Neural progenitor cell (in vitro differentiated cells): ENCODE results near the gene ARL4C. TPM values are rescaled to one million over a fixed set of nuclear protein-coding genes. Genes with fewer than 3 reads are reported as not detected.
A peak's percentile ranks its signal among the peaks of the same experiment; 100 is the strongest.

Experiments
- DNase-seq: peaks from one replicate; pipeline ENCODE4 v3.0.0-alpha.2; 2016; ENCODE audit warnings: low spot score
- H2AFZ ChIP-seq: fragments of 200-600 bp; sonication (generic); replicated peaks from 2 replicates; pipeline ENCODE4 v1.6.1; 2016; ENCODE audit warnings: antibody characterized with exemption
- H3F3A ChIP-seq: fragments of 200-600 bp; sonication (generic); 2 replicates; pipeline ENCODE4 v1.6.1; 2016; ENCODE audit warnings: antibody characterized with exemption, low read depth
- H3K27ac ChIP-seq: fragments of 200-600 bp; sonication (generic); 2 replicates; pipeline ENCODE4 v1.5.1; 2016; ENCODE audit warnings: mild to moderate bottlenecking
- H3K27me3 ChIP-seq: fragments of 200-600 bp; sonication (generic); 2 replicates; pipeline ENCODE4 v1.6.1; 2016; ENCODE audit warnings: mild to moderate bottlenecking, moderate library complexity
- H3K36me3 ChIP-seq: fragments of 200-600 bp; sonication (generic); 2 replicates; pipeline ENCODE4 v1.5.1; 2016
- H3K4me1 ChIP-seq: fragments of 200-600 bp; sonication (generic); 2 replicates; pipeline ENCODE4 v1.6.1; 2016; ENCODE audit warnings: mixed run types
- H3K4me2 ChIP-seq: fragments of 200-600 bp; sonication (generic); 2 replicates; pipeline ENCODE4 v1.6.1; 2016
- H3K4me3 ChIP-seq: fragments of 200-600 bp; sonication (generic); 2 replicates; pipeline ENCODE4 v1.5.1; 2016
- H3K79me2 ChIP-seq: fragments of 200-600 bp; sonication (generic); 2 replicates; pipeline ENCODE4 v1.6.1; 2016; ENCODE audit warnings: low read depth
- H3K9ac ChIP-seq: fragments of 200-600 bp; sonication (generic); 2 replicates; pipeline ENCODE4 v1.6.1; 2016
- H3K9me3 ChIP-seq: fragments of 200-600 bp; sonication (generic); 2 replicates; pipeline ENCODE4 v1.5.1; 2016; ENCODE audit warnings: low read depth
- H4K20me1 ChIP-seq: fragments of 200-600 bp; sonication (generic); 2 replicates; pipeline ENCODE4 v1.6.1; 2016; ENCODE audit warnings: low read depth
- H3K27ac Mint-ChIP-seq: 3 replicates; pipeline ENCODE4 v1.8.0; 2021; ENCODE audit warnings: mixed read lengths
- H3K27me3 Mint-ChIP-seq: 2 replicates; pipeline ENCODE4 v1.8.0; 2022; ENCODE audit warnings: low read depth, mild to moderate bottlenecking, inconsistent platforms, moderate library complexity, mixed read lengths; ENCODE audit not compliant: insufficient read depth
- H3K36me3 Mint-ChIP-seq: 3 replicates; pipeline ENCODE4 v1.8.0; 2021; ENCODE audit warnings: mixed read lengths
- H3K4me1 Mint-ChIP-seq: 3 replicates; pipeline ENCODE4 v1.8.0; 2021; ENCODE audit warnings: mixed read lengths
- H3K4me3 Mint-ChIP-seq: 3 replicates; pipeline ENCODE4 v1.8.0; 2021; ENCODE audit warnings: mild to moderate bottlenecking, moderate library complexity, mixed read lengths
- H3K9me3 Mint-ChIP-seq: 3 replicates; pipeline ENCODE4 v1.8.0; 2020; ENCODE audit warnings: mixed read lengths
- EZH2 ChIP-seq: fragments of 200-600 bp; sonication (generic); IDR thresholded peaks from 2 replicates; pipeline ENCODE4 v1.6.1; 2017; ENCODE audit warnings: antibody characterized with exemption, mild to moderate bottlenecking, moderate library complexity
- EZH2phosphoT487 ChIP-seq: fragments of 200-600 bp; sonication (generic); IDR thresholded peaks from 2 replicates; pipeline ENCODE4 v1.6.1; 2017; ENCODE audit warnings: antibody characterized with exemption
- total RNA-seq: library from RNA; depleted of rRNA; stranded (reverse); fragments of >200 nt; gene quantifications from 2 replicates; pipeline ENCODE4 v1.2.3, GENCODE V29; 2015; ENCODE audit warnings: low replicate concordance
- TF ChIP-seq, protein P1 (sequence below): fragments of 200-600 bp; sonication (generic); IDR thresholded peaks from 2 replicates; pipeline ENCODE4 v1.5.1; 2017; ENCODE audit warnings: antibody characterized with exemption, mild to moderate bottlenecking

ARL4C gene
- total RNA-seq, 1 donor from 2014 or later = 87.6 TPM

DNA sequence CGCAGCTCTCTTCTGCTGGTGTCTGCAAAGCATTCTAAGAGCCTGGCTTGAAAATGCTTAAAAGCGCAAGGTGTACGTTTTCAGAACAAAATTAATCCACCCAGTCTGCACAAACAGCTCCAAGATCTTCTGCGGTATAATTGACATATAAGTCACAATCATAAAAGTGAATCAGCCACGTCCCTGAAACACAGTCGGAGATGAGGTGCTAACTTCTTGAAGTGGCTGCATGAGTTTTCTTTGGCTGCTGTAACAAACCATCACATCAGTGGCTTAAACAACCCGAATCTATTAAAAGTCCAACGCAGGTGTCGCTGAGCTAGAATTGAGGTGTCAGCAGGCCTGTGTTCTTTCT lies 32.6 kb downstream of the ARL4C start:
- Mint-ChIP-seq H3K4me3 (no peak overlapping the region), H3K4me1 (peaks cover 8% of the 10 kb centered on the region), H3K27me3 (peaks cover 5% of the 10 kb centered on the region), H3K9me3 (peaks cover 18% of the 10 kb centered on the region), H3K27ac (peak overlapping the region; percentile 91), H3K36me3 (peaks cover 5% of the 10 kb centered on the region)
- Histone ChIP-seq H3K9me3 (no peaks in the 10 kb centered on the region), H3K79me2 (no peaks in the 10 kb centered on the region), H4K20me1 (no peaks in the 10 kb centered on the region), H3F3A (peaks cover 2% of the 10 kb centered on the region), H3K4me1 (peaks cover 4% of the 10 kb centered on the region), H3K27me3 (no peaks in the 10 kb centered on the region), H3K4me3 (no peak overlapping the region), H3K4me2 (no peak overlapping the region), H3K36me3 (no peaks in the 10 kb centered on the region), H3K27ac (no peak overlapping the region), H3K9ac (no peak overlapping the region), H2AFZ (no peak overlapping the region)
- TF ChIP-seq, protein P1, sequence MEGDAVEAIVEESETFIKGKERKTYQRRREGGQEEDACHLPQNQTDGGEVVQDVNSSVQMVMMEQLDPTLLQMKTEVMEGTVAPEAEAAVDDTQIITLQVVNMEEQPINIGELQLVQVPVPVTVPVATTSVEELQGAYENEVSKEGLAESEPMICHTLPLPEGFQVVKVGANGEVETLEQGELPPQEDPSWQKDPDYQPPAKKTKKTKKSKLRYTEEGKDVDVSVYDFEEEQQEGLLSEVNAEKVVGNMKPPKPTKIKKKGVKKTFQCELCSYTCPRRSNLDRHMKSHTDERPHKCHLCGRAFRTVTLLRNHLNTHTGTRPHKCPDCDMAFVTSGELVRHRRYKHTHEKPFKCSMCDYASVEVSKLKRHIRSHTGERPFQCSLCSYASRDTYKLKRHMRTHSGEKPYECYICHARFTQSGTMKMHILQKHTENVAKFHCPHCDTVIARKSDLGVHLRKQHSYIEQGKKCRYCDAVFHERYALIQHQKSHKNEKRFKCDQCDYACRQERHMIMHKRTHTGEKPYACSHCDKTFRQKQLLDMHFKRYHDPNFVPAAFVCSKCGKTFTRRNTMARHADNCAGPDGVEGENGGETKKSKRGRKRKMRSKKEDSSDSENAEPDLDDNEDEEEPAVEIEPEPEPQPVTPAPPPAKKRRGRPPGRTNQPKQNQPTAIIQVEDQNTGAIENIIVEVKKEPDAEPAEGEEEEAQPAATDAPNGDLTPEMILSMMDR = no peak
- DNase-seq = no peak

DNA sequence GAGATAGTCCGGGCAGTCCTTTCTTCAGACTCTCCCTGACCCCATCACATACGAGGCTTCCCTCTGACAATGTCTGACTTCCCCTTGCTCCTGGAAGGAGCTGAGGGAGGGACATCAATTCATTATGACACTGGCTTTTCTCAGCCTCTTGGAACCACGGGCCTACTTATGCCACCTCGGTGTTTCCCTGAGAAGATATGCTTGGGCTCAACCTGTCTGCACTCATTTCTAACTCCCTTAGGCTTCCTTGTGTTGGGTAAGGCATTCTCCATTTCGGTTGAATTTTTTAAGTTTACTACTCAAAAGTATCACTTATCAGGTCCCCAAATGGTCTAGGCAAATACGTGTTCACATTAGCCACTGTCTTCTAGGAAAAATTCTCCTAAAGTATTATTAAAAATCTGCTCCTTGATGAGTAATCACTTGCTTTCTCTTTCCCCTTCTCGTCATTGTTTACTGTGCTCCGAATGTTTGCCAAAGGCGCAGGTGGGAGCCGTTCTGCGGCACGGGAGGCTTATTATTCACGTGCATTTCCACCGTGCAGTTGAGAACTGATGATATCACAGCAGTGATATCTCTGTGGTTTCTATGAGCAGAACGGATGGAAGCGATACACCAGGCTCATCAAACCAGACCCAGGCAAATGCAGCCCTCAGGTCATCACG lies 33.1 kb downstream of the ARL4C start:
- H3K79me2 ChIP-seq = no peaks in the 10 kb centered on the region
- peaks cover 4% of the 10 kb centered on the region for H3F3A ChIP-seq
- Mint-ChIP-seq H3K36me3 (peaks cover 5% of the 10 kb centered on the region), H3K4me3 (no peak overlapping the region), H3K4me1 (peaks cover 8% of the 10 kb centered on the region), H3K27me3 (peaks cover 3% of the 10 kb centered on the region), H3K9me3 (peaks cover 18% of the 10 kb centered on the region), H3K27ac (peak overlapping the region; percentile 91)
- H3K4me1 ChIP-seq = peaks cover 4% of the 10 kb centered on the region
- H3K27me3 ChIP-seq = no peaks in the 10 kb centered on the region
- H4K20me1 ChIP-seq = no peaks in the 10 kb centered on the region
- H2AFZ ChIP-seq = no peak overlapping the region
- H3K27ac ChIP-seq = no peak overlapping the region
- no peaks in the 10 kb centered on the region for H3K9me3 ChIP-seq
- TF ChIP-seq EZH2phosphoT487 (no peak), EZH2 (no peak)
- TF ChIP-seq, protein P1 = no peak
- DNase-seq = no peak
- no peak overlapping the region for H3K9ac ChIP-seq
- H3K36me3 ChIP-seq = no peaks in the 10 kb centered on the region
- H3K4me2 ChIP-seq = no peak overlapping the region
- H3K4me3 ChIP-seq = no peak overlapping the region

DNA sequence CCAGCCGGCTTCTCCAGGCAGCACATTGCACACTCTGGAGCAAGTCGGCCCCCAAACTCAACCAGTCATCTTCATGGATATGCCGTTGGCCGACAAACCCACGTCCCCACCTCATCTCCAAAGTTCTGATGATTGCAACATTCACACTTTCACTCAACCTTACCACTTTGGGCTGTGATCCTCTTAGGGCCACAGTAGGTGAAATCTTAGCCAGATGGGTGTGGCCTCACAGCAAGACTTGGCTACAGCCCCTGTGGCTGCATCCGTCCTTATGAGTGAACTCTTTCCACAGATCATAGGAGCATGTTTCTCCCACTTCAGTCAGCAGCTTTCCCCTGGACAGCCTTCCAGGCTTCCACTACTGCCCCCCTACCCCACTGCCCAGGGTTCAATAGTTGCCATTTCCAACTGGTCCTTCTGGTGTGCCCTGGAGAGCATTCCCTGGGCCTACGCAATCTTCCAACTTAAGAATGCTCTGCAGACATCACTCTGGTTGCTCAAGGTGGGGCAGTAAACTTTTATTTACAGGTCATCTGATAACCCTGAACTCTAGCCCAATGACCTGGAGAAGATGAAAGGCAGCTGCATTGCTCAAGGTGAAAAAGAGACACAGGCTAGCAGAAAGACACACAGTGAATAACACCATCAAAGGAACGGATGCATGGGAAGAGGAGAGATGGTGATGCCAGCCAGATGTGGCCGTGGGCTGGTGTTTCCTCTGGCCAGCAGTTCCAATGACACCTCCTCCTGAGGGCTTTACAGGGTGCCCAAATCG lies 34.5 kb downstream of the ARL4C start:
- peak overlapping the region; percentile 42 for H3K27ac Mint-ChIP-seq

More for the DNA sequence above, 34.5 kb downstream of the ARL4C start:
- Mint-ChIP-seq H3K36me3 (peaks cover 5% of the 10 kb centered on the region), H3K4me3 (no peak overlapping the region), H3K9me3 (peaks cover 20% of the 10 kb centered on the region), H3K4me1 (peaks cover 8% of the 10 kb centered on the region), H3K27me3 (peaks cover 8% of the 10 kb centered on the region)
- Histone ChIP-seq H4K20me1 (no peaks in the 10 kb centered on the region), H3K4me3 (no peak overlapping the region), H3K79me2 (no peaks in the 10 kb centered on the region), H2AFZ (no peak overlapping the region), H3K27ac (no peak overlapping the region), H3K4me2 (no peak overlapping the region), H3F3A (peaks cover 4% of the 10 kb centered on the region), H3K36me3 (no peaks in the 10 kb centered on the region), H3K4me1 (peaks cover 4% of the 10 kb centered on the region), H3K9ac (no peak overlapping the region), H3K9me3 (no peaks in the 10 kb centered on the region), H3K27me3 (no peaks in the 10 kb centered on the region)
- TF ChIP-seq EZH2phosphoT487 (no peak), EZH2 (no peak)
- TF ChIP-seq, protein P1 = no peak
- no peak for DNase-seq
